Duodenal mucosa (tissue), 2 donors: ENCODE data around the gene AIFM1.

Experiments used
- H3K27ac ChIP-seq: one replicate; pipeline ENCODE4 v1.7.0; 2013; ENCODE audit warnings: low read depth, low read length
- H3K27me3 ChIP-seq, 2 donors: one replicate each; pipeline ENCODE4 v1.7.0; 2013; ENCODE audit warnings: low read length in 2 of 2, control low read depth in 1 of 2; ENCODE audit not compliant: insufficient read depth in 2 of 2, control insufficient read depth in 1 of 2
- H3K36me3 ChIP-seq, 2 donors: one replicate each; pipeline ENCODE4 v1.7.0; 2013; ENCODE audit warnings: low read length in 2 of 2, control low read depth in 1 of 2; ENCODE audit not compliant: insufficient read depth in 2 of 2, control insufficient read depth in 1 of 2
- H3K4me1 ChIP-seq, 2 donors: one replicate each; pipeline ENCODE4 v1.7.0; 2013; ENCODE audit warnings: low read length in 2 of 2, control low read depth in 1 of 2; ENCODE audit not compliant: insufficient read depth in 2 of 2, control insufficient read depth in 1 of 2
- H3K4me3 ChIP-seq, 2 donors: one replicate each; pipeline ENCODE4 v1.7.0; 2013; ENCODE audit warnings: low read length in 2 of 2, low read depth in 1 of 2
- H3K9ac ChIP-seq, 2 donors: one replicate each; pipeline ENCODE4 v1.7.0; 2013; ENCODE audit warnings: low read length in 2 of 2, low read depth in 1 of 2
- H3K9me3 ChIP-seq, 2 donors: one replicate each; pipeline ENCODE4 v1.7.0; 2013; ENCODE audit warnings: low read length in 2 of 2, control low read depth in 1 of 2; ENCODE audit not compliant: control insufficient read depth in 1 of 2

AIFM1 gene

GRCh38 chrX:130147631-130148030 lies 18.0 kb downstream of the AIFM1 start:
- H3K9ac ChIP-seq: no peak overlapping the region
- peaks cover 9 to 37% of the 10 kb centered on the region in 2 donors for H3K36me3 ChIP-seq
- H3K27me3 ChIP-seq: no peaks in the 10 kb centered on the region
- no peak overlapping the region for H3K27ac ChIP-seq
- no peaks in the 10 kb centered on the region for H3K9me3 ChIP-seq
- no peaks in the 10 kb centered on the region for H3K4me1 ChIP-seq
- H3K4me3 ChIP-seq: no peak overlapping the region

DNA sequence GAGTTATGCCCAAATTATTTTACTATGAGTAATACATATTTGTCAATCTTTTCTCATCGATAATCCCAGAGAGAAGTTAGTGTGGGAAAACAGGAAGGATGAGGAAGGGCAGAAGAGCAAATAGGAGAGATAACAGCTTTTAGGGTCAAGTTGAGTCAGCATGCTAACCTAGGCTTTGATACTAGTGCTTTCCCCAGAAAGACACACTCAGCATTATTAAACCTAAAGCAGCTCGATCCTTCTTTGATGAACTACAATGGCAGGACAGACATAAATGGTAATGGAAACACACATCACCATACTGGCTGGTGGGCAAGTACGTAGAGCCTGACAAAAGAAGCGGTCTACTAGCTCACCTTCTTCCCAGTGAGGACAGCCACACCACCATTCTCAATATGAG lies 20.5 kb downstream of the AIFM1 start:
- Histone ChIP-seq H3K4me1 (no peaks in the 10 kb centered on the region), H3K36me3 (peaks cover 12 to 50% of the 10 kb centered on the region in 2 donors), H3K27ac (no peak overlapping the region), H3K9me3 (no peaks in the 10 kb centered on the region), H3K9ac (no peak overlapping the region), H3K4me3 (no peak overlapping the region), H3K27me3 (no peaks in the 10 kb centered on the region)

- no peak overlapping the region for H3K4me3 ChIP-seq
- H3K4me1 ChIP-seq: no peaks in the 10 kb centered on the region
- no peak overlapping the region for H3K27ac ChIP-seq
- H3K27me3 ChIP-seq: no peaks in the 10 kb centered on the region
- H3K9me3 ChIP-seq: no peaks in the 10 kb centered on the region
- peaks cover 12 to 56% of the 10 kb centered on the region in 2 donors for H3K36me3 ChIP-seq
- no peak overlapping the region for H3K9ac ChIP-seq
Measured at GRCh38 chrX:130144509-130144908, 21.1 kb downstream of the AIFM1 start.

DNA sequence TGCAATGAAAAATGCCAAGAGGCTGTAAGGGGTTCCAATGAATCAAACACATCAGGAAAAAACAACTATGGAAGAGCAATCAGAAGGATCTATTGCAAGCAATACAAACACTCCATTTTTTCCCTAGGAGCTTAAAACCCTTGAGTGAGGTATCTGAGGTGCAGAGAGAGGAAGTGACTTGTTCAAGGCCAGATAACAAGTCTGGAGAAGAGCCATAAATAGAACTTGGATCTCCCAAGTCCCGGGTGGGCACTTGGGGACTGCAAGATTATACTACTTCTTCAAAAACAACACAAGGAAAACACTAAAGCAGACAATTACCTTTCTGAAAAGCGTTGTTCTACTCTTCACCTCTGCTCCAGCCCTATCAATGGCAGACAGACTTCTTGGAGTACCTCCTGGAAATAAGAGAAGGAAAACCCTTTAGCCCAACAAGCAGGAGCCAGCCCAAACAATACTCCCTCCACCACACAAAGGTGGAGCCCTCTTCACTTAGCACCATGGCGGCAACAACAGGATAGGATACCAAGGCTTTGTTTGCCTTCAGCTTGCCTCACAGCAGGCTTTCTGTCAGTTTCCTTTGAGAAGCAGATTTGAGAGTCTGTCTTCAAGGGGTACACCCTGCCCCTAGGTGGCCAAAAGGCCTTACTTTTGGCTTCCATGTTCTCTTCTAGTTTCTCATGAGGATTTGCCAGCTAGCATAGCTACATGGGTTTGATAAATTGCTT lies 26.0 kb downstream of the AIFM1 start:
- Histone ChIP-seq H3K4me1 (no peaks in the 10 kb centered on the region), H3K9me3 (no peaks in the 10 kb centered on the region), H3K9ac (no peak overlapping the region), H3K27me3 (no peaks in the 10 kb centered on the region), H3K36me3 (peaks cover 27 to 58% of the 10 kb centered on the region in 2 donors), H3K27ac (no peak overlapping the region), H3K4me3 (no peak overlapping the region)

DNA sequence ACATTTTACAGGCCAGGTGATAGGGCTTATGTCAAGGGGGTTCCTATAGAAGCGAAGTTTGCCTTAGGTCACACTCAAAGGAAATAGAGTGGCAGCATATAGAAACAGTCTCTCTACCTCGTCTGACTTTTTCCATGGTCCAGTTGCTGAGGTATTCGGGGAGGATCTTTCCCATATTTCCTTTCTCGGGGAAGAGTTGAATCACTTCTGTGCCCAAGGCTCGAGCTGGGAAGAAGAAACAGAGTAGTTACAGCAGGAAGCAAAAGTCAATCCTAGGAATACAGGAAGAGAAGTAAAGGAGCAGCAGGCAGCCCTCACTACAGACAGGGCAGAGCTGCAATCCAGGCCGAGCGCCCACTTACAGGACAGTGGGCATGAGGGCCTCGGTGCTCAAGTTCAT lies 28.7 kb downstream of the AIFM1 start:
- Histone ChIP-seq H3K27me3 (no peaks in the 10 kb centered on the region), H3K4me3 (no peak overlapping the region), H3K4me1 (no peaks in the 10 kb centered on the region), H3K9ac (no peak overlapping the region), H3K9me3 (no peaks in the 10 kb centered on the region), H3K27ac (no peak overlapping the region), H3K36me3 (peaks cover 21 to 53% of the 10 kb centered on the region in 2 donors)

GRCh38 chrX:130136496-130136895 lies 29.1 kb downstream of the AIFM1 start:
- H3K27ac ChIP-seq: no peak overlapping the region
- H3K9me3 ChIP-seq: no peaks in the 10 kb centered on the region
- no peak overlapping the region for H3K4me3 ChIP-seq
- H3K9ac ChIP-seq: no peak overlapping the region
- H3K27me3 ChIP-seq: no peaks in the 10 kb centered on the region
- no peaks in the 10 kb centered on the region for H3K4me1 ChIP-seq
- peaks cover 22 to 53% of the 10 kb centered on the region in 2 donors for H3K36me3 ChIP-seq

GRCh38 chrX:130130990-130131389 lies 34.7 kb downstream of the AIFM1 start:
- no peaks in the 10 kb centered on the region for H3K9me3 ChIP-seq
- no peaks in the 10 kb centered on the region for H3K27me3 ChIP-seq
- no peak overlapping the region for H3K9ac ChIP-seq
- H3K27ac ChIP-seq: no peak overlapping the region
- no peaks in the 10 kb centered on the region for H3K4me1 ChIP-seq
- peaks cover 25 to 66% of the 10 kb centered on the region in 2 donors for H3K36me3 ChIP-seq
- H3K4me3 ChIP-seq: no peak overlapping the region

- Histone ChIP-seq H3K9ac (no peak overlapping the region), H3K36me3 (peaks cover 7 to 29% of the 10 kb centered on the region in 2 donors), H3K9me3 (no peaks in the 10 kb centered on the region), H3K4me1 (peaks cover 0 to 5% of the 10 kb centered on the region in 2 donors), H3K4me3 (no peak overlapping the region), H3K27me3 (no peaks in the 10 kb centered on the region), H3K27ac (no peak overlapping the region)
Measured at GRCh38 chrX:130125091-130125874, 40.4 kb downstream of the AIFM1 start.

GRCh38 chrX:130124577-130124976 lies 41.1 kb downstream of the AIFM1 start:
- H3K36me3 ChIP-seq: peaks cover 3 to 22% of the 10 kb centered on the region in 2 donors
- no peak overlapping the region for H3K9ac ChIP-seq

DNA sequence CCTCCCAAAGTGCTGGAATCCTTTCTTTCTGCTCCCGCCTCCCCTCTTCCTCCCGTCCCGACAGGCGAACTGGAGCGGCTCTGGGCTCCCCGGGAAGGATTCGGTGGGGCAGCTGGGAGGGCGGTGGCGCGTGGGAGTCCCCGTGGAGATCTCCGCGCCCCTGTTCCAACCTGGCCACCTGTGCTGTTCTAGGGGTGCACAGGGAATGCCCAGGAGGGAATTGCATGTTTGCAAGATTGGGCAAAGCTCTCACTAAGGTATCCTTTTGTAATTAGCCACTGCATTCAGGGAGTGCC lies 44.2 kb downstream of the AIFM1 start:
- H3K27ac ChIP-seq: no peak overlapping the region
- H3K4me3 ChIP-seq: no peak overlapping the region

More at GRCh38 chrX:130124577-130124976, 41.1 kb downstream of the AIFM1 start:
- Histone ChIP-seq H3K27me3 (no peaks in the 10 kb centered on the region), H3K9me3 (no peaks in the 10 kb centered on the region), H3K4me3 (no peak overlapping the region), H3K4me1 (peaks cover under 1 to 5% of the 10 kb centered on the region in 2 donors), H3K27ac (no peak overlapping the region)

More for the DNA sequence above, 44.2 kb downstream of the AIFM1 start:
- H3K27me3 ChIP-seq: no peaks in the 10 kb centered on the region
- no peaks in the 10 kb centered on the region for H3K9me3 ChIP-seq
- peaks cover 0 to 2% of the 10 kb centered on the region in 2 donors for H3K36me3 ChIP-seq
- H3K4me1 ChIP-seq: peaks cover 11 to 14% of the 10 kb centered on the region in 2 donors
- no peak overlapping the region for H3K9ac ChIP-seq
